Epithelial cell of prostate (primary cell): ENCODE measurements around the gene GAGE12J.
"Not testable (repeated sequence)": the region's sequence is repeated elsewhere in the genome, so short reads cannot be mapped to it uniquely, and the experiment has no call there.

Experiments used
- DNase-seq: peaks from one replicate; pipeline ENCODE4 v3.0.0-alpha.2; 2011; ENCODE audit warnings: low read depth, low spot score
- H3K27ac ChIP-seq: fragments of 450-650 bp; 2 replicates; pipeline ENCODE4 v1.5.1; 2017; ENCODE audit warnings: mild to moderate bottlenecking

Gene GAGE12J

DNA sequence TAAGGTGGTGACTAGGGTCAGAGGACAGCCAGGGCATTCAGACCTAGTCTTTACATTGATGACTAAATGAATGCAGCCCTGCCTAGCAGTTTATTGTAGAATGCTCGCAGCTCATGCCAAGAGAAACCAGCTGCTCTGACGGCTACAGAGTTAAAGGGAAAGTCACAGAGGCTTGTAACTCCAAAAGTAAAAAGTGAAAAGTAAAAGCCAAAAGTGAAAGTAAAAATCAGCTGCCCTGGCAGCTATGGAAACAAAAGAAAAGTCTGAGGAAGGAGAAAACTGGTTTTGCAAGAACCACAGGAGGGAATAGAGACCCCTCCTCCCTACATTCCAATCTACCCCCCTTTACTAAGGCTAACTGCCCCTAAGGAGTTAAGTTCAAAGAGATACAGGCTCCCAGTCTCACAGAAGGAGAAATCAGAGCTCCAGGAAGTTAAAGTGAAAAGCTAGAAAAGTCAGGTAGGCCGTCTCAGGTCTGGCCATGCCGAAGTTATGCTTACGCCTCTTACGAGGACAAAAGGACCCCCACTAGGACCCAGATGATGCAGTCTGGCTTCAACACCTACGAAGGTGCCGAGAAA is 12.3 kb upstream of the GAGE12J start:
- no peak for DNase-seq
- H3K27ac ChIP-seq: no peak overlapping the region

DNA sequence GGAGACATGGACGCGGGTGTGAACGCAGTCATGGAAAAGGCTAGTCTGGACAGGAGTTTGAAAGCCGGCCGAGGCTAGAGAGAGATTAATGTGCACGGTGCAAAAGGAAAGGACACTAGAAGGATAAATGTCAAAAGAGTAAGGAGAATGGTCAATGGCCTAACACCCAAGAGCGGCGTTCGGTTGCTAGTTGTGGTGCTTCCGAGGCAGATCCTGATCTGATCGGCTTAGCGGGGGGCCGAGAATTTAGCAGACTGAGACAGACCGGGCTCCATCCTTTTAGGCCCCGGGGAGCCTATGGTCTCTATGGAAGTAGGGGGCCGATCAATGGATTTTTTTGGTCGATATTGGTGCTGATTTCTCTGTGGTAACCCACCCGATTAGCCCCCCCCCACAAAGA is 11.5 kb upstream of the GAGE12J start:
- no peak overlapping the region for H3K27ac ChIP-seq
- no peak for DNase-seq

DNA sequence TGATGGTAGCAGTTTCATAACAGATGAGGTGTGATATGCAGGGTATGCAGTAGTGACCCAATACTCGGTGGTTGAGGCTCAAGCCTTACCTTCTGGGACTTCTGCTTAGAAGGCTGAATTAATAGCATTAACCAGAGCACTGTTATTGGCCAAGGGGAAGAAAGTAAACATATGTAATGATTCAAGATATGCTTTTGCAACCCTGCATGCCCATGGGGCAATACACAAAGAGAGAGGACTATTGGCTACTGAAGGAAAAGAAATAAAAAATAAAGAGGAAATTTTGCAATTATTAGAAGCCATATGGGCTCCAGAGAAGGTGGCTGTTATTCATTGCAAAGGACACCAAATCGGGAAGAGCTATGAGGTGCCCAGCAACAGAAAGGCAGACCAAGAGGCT is 9.7 kb upstream of the GAGE12J start:
- DNase-seq: no peak
- H3K27ac ChIP-seq: no peak overlapping the region

DNA sequence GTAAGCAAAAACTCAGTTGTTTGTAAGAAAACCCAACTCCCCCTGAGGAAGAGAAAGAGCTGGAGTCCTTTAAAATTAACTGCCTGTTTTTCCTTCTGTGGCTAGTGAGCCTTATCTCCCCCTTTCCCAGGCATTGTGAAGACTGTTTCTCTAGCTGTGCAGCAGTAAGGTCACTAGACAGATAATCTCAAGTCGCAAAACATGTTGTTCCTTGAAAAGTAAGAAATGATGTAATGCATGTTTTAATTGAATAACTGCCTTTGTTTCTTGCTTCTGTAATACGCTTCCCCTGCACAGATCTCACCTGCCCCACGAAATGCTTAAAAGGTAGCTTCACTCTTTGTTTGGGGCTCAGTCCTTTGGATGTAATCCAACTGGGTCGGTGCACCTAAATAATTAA is 5.8 kb upstream of the GAGE12J start:
- no peak overlapping the region for H3K27ac ChIP-seq

DNA sequence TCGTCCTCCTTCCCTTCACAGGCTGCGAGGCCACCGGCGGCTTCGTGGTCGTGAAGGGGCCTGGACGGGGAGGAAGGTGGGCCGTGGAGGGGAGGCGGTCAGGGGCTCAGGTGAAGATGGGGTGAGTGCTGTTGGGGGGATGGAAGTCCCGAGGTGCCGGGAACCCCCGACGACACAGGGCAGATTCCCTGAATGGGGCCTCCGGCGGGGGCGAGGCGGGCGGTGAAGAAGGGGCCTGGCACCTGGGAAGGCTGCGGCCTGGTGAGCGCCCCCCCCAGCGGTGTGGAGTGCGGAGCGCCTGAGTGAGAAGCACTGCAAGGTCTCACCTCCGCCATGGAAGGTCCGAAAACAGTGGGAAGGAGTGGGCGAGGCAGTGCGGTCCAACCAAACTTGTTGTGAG is 429 bp downstream of the GAGE12J start:
- not testable (repeated sequence) for H3K27ac ChIP-seq, DNase-seq

More for the DNA sequence above, 5.8 kb upstream of the GAGE12J start:
- DNase-seq: no peak

DNA sequence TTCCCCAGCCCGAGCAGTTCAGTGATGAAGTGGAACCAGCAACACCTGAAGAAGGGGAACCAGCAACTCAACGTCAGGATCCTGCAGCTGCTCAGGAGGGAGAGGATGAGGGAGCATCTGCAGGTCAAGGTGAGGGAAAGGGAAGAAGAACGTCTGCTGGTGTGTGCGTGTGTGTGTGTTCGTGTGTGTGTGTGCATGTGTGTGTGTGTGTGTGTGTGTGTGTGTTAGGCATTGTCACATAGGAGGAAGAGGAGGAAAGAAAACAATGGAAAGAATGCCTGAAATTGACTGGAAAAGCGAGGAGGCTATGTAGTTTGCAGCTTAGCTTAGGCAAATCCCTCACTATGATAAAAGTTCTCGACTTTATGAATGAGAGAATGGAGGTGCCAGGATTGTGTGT is 1.9 kb downstream of the GAGE12J start:
- DNase-seq, H3K27ac ChIP-seq: not testable (repeated sequence)

DNA sequence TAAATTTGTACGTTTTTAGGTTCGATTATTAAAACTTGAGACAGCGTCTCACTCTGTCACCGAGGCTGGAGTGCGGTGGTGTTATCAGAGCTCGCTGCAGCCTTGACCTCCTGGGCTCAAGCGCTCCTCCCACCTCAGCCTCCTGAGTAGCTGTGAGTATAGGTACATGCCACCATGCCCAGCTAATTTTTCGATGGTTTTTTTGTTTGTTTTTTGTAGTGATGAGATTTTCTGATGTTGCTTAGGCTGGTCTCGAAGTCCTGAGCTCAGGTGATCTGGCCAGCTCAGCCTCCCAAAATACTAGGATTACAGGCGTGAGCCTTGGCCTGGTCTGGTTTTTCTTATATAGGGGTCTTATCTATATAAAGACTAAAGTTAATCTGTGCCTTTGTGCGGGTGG is 8.6 kb downstream of the GAGE12J start:
- not testable (repeated sequence) for H3K27ac ChIP-seq, DNase-seq

DNA sequence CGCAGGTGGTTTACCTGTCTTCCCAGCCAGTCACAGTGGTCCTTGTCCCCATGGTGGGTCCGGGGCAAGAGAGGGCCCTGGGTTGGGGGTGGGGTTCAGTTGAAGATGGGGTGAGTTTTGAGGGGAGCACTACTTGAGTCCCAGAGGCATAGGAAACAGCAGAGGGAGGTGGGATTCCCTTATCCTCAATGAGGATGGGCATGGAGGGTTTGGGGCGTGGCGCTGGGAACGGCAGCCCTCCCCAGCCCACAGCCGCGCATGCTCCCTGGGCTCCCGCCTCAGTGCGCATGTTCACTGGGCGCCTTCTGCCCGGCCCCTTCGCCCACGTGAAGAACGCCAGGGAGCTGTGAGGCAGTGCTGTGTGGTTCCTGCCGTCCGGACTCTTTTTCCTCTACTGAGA is 9.4 kb downstream of the GAGE12J start, which contains the start of gene GAGE13:
TSS of gene GAGE13 (plus strand) at position 301 of the 400 bp plus-strand sequence. CDS start 1,156 bp downstream, outside the sequence.
- not testable (repeated sequence) for DNase-seq, H3K27ac ChIP-seq

DNA sequence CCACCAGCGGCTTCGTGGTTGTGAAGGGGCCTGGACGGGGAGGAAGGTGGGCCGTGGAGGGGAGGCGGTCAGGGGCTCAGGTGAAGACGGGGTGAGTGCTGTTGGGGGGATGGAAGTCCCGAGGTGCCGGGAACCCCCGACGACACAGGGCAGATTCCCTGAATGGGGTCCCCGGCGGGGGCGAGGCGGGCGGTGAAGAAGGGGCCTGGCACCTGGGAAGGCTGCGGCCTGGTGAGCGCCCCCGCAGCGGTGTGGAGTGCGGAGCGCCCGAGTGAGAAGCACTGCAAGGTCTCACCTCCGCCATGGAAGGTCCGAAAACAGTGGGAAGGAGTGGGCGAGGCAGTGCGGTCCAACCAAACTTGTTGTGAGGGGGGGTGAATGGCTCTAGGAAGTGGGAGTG is 10.0 kb downstream of the GAGE12J start:
- H3K27ac ChIP-seq, DNase-seq: not testable (repeated sequence)

DNA sequence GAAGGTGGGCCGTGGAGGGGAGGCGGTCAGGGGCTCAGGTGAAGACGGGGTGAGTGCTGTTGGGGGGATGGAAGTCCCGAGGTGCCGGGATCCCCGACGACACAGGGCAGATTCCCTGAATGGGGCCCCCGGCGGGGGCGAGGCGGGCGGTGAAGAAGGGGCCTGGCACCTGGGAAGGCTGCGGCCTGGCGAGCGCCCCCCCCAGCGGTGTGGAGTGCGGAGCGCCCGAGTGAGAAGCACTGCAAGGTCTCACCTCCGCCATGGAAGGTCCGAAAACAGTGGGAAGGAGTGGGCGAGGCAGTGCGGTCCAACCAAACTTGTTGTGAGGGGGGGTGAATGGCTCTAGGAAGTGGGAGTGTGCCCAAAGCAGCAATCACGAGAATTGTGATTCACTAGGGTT is 19.6 kb downstream of the GAGE12J start:
- H3K27ac ChIP-seq, DNase-seq: not testable (repeated sequence)

DNA sequence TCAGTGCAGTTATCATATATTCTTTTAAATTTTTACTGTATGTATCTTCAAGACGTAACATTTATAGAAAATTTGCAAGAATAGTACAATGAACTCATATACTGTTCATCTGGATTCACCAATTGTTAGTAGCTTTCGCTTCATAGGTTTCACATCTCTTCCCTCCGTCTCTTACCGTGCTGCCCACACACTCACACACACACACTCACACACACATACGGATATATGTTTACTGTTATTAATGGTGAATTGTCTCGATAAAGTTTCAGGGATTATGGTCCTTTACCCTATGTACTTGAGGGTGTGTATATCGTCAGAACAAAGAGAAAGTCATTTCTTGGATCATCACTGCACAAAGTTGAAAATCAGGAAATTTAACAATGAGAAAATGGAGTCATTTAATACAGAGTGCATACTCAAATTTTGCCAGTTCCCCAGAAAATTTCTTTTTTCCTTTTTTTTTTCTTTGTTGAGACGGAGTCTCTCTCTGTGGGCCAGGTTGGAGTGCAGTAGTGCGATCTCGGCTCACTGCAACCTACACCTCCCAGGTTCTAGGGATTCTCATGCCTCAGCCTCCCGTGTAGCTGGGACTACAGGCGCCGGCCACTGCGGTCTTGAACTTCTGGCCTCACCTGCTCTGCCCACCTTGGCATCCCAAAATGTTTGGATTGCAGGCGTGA is 22.8 kb downstream of the GAGE12J start:
- not testable (repeated sequence) for DNase-seq, H3K27ac ChIP-seq

DNA sequence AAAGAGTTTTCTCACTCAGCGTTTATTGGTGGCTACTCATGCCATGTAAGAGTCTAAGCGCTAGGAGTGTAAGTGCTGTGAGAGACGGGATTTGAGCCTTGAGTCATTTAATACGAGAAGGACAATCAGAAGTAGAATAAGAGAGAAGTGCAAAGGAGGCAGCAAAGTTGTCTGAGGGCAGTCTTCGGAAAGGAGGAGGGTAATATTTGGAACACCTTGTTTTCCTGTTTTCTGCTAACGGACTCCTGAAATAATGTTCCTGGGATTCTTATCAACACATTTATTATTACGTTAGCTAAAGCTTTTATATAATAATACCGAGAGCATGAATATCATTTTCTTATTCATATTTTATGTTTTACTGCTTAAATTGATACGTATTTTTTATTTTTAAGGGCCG is 23.6 kb downstream of the GAGE12J start:
- not testable (repeated sequence) for DNase-seq

DNA sequence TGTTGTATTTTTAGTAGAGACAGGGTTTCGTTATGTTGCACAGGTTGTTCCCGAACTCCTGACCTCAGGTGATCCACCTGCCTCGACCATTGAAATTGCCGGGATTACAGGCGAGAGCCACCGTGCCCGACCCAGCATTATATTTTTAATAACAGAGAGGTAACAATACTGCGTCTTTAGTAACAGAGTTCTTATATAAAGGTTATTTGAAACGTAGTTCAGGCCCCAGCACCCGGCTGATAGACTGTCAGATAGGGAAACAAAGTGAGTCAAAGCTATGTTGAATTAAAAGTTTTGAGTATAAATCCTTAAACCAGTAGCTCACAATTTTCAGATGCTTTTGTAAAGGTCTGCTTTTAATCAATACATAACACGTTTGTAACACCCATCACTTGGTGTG is 24.3 kb downstream of the GAGE12J start:
- DNase-seq, H3K27ac ChIP-seq: not testable (repeated sequence)

More for the DNA sequence above, 23.6 kb downstream of the GAGE12J start:
- H3K27ac ChIP-seq: not testable (repeated sequence)
